Kidney capillary endothelial cell (primary cell): Measurements from ENCODE around the gene SUGCT.

Experiments
- DNase-seq: peaks from one replicate; pipeline ENCODE4 v3.0.0-alpha.2; 2018; ENCODE audit warnings: low spot score

SUGCT gene

GRCh38 chr7:40827222-40828085, 692.6 kb downstream of the SUGCT start:
- no peak for DNase-seq

- no peak for DNase-seq
These were observed 694.1 kb downstream of the SUGCT start for GRCh38 chr7:40828686-40829600.

- no peak for DNase-seq
These were observed 698.5 kb downstream of the SUGCT start for GRCh38 chr7:40833191-40833887.

- peak; percentile 2 for DNase-seq
These were observed 699.1 kb downstream of the SUGCT start for GRCh38 chr7:40833888-40834234.

- no peak for DNase-seq
These were observed 701.4 kb downstream of the SUGCT start for GRCh38 chr7:40836218-40836617.

- no peak for DNase-seq
These were observed 705.1 kb downstream of the SUGCT start for GRCh38 chr7:40839881-40840280.

GRCh38 chr7:40840990-40841389, 706.2 kb downstream of the SUGCT start:
- no peak for DNase-seq

- DNase-seq: no peak
These were observed 707.8 kb downstream of the SUGCT start for GRCh38 chr7:40842641-40843040.

- no peak for DNase-seq
These were observed 708.7 kb downstream of the SUGCT start for GRCh38 chr7:40843338-40843985.

GRCh38 chr7:40845943-40846342, 711.1 kb downstream of the SUGCT start:
- no peak for DNase-seq

- no peak for DNase-seq
These were observed 713.1 kb downstream of the SUGCT start for GRCh38 chr7:40847921-40848320.

GRCh38 chr7:40848541-40849221, 713.9 kb downstream of the SUGCT start:
- no peak for DNase-seq

GRCh38 chr7:40850017-40850416, 715.2 kb downstream of the SUGCT start:
- DNase-seq: no peak

- DNase-seq: no peak
These were observed 716.2 kb downstream of the SUGCT start for GRCh38 chr7:40851001-40851400.

GRCh38 chr7:40859076-40859475, 724.3 kb downstream of the SUGCT start:
- no peak for DNase-seq

GRCh38 chr7:40859965-40860543, 725.2 kb downstream of the SUGCT start:
- DNase-seq: no peak

GRCh38 chr7:40865441-40866233, 730.8 kb downstream of the SUGCT start:
- DNase-seq: no peak

- DNase-seq: no peak
These were observed 731.8 kb downstream of the SUGCT start for GRCh38 chr7:40866601-40867000.

- no peak for DNase-seq
These were observed 735.3 kb downstream of the SUGCT start for GRCh38 chr7:40870108-40870507.

GRCh38 chr7:40873248-40873647, 738.4 kb downstream of the SUGCT start:
- DNase-seq: no peak
